ENCODE results near the gene DCUN1D4.

DNA sequence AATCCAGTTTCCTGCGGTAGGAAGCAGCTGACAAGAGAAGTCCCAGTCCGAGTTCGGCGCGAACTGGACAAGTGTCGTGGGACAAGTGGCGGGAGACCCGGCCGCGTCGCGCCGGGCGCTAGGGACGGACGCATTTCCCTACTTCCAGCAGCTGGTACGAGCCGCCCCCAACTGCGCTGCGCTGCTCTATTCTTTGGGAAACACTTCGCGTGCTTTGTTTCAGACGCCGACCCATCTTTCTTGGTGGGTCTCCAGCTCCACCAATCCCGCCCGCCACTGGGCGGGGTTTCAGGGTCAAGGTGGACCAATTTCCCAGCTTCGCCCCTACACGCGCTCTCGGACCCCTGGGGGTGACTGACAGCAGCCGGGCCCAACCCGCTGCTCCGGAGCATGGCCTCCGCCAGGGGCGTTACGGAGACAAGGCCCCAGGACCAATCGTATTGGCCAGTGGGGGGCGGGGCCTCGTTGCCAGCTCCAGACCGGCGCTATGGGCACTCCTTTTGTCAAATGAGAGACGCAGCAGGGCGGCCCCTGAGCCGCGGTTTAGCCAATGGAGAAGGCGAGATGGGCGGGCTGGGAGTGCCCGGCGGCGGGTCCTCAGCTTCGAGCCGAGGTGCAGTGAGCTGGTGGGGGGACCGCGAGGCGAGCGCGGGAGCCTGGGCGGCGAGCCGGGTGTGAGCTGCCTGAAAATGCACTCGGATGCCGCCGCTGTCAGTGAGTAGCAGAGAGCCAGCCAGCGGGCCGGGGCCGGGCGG, at the start of gene DCUN1D4:
- TF ChIP-seq POLR2A (IDR thresholded peaks at IDR 0.05; ENCODE audit: low read length) (peak; percentile 76), GATA1 (IDR thresholded peaks at IDR 0.05; ENCODE audit: low read depth, low read length) (no peak)

All from erythroblast (primary cell).